ENCODE measurements around the gene MYL2.

MYL2 gene

GRCh38 chr12:110929818-110930217 lies 9.4 kb upstream of the MYL2 start:
- no peak for DNase-seq

GRCh38 chr12:110928700-110929099 lies 8.3 kb upstream of the MYL2 start:
- no peak for DNase-seq

GRCh38 chr12:110927546-110927945 lies 7.2 kb upstream of the MYL2 start:
- DNase-seq, result no peak

GRCh38 chr12:110923692-110924334 lies 3.4 kb upstream of the MYL2 start:
- DNase-seq, result no peak

GRCh38 chr12:110923192-110923591 lies 2.8 kb upstream of the MYL2 start:
- no peak for DNase-seq

- DNase-seq, result no peak
Measured at GRCh38 chr12:110922652-110923051, 2.3 kb upstream of the MYL2 start.

GRCh38 chr12:110921262-110921661 lies 883 bp upstream of the MYL2 start:
- DNase-seq, result peak; percentile 15

GRCh38 chr12:110919720-110920119 lies 659 bp downstream of the MYL2 start:
- no peak for DNase-seq

- no peak for DNase-seq
Measured at GRCh38 chr12:110917961-110918360, 2.4 kb downstream of the MYL2 start.

GRCh38 chr12:110917467-110917866 lies 2.9 kb downstream of the MYL2 start:
- peak; percentile 67 for DNase-seq

- peak; percentile 61 for DNase-seq
Measured at GRCh38 chr12:110916295-110916875, 4.0 kb downstream of the MYL2 start.

- no peak for DNase-seq
Measured at GRCh38 chr12:110913119-110914056, 7.0 kb downstream of the MYL2 start.

- DNase-seq, result no peak
Measured at GRCh38 chr12:110912263-110912662, 8.1 kb downstream of the MYL2 start.

GRCh38 chr12:110908377-110909152 lies 11.8 kb downstream of the MYL2 start:
- no peak for DNase-seq

- DNase-seq, result no peak
Measured at GRCh38 chr12:110907583-110907982, 12.8 kb downstream of the MYL2 start.

- peak; percentile 82 for DNase-seq
Measured at GRCh38 chr12:110906985-110907384, 13.4 kb downstream of the MYL2 start.

GRCh38 chr12:110906516-110906915 lies 13.9 kb downstream of the MYL2 start:
- DNase-seq, result no peak

- no peak for DNase-seq
Measured at GRCh38 chr12:110906083-110906482, 14.3 kb downstream of the MYL2 start.

- DNase-seq, result no peak
Measured at GRCh38 chr12:110903511-110903910, 16.9 kb downstream of the MYL2 start.

- DNase-seq, result no peak
Measured at GRCh38 chr12:110901401-110901800, 19.0 kb downstream of the MYL2 start.

GRCh38 chr12:110896559-110896958 lies 23.8 kb downstream of the MYL2 start:
- DNase-seq, result no peak

- DNase-seq, result no peak
Measured at GRCh38 chr12:110893956-110894355, 26.4 kb downstream of the MYL2 start.

GRCh38 chr12:110889361-110889760 lies 31.0 kb downstream of the MYL2 start:
- DNase-seq, result no peak

Measured in fibroblast of skin of abdomen (primary cell).